ENCODE results near the gene ARHGEF7.

- TF ChIP-seq, protein P1, sequence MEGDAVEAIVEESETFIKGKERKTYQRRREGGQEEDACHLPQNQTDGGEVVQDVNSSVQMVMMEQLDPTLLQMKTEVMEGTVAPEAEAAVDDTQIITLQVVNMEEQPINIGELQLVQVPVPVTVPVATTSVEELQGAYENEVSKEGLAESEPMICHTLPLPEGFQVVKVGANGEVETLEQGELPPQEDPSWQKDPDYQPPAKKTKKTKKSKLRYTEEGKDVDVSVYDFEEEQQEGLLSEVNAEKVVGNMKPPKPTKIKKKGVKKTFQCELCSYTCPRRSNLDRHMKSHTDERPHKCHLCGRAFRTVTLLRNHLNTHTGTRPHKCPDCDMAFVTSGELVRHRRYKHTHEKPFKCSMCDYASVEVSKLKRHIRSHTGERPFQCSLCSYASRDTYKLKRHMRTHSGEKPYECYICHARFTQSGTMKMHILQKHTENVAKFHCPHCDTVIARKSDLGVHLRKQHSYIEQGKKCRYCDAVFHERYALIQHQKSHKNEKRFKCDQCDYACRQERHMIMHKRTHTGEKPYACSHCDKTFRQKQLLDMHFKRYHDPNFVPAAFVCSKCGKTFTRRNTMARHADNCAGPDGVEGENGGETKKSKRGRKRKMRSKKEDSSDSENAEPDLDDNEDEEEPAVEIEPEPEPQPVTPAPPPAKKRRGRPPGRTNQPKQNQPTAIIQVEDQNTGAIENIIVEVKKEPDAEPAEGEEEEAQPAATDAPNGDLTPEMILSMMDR (conservative IDR thresholded peaks at IDR 0.05 in 1 of 2, IDR thresholded peaks at IDR 0.05 in 1 of 2; ENCODE audit: extremely low read depth in 1 of 2, insufficient read depth in 1 of 2, low read depth in 1 of 2, low read length in 2 of 2), result no peak
- no peak for TF ChIP-seq EZH2 (IDR thresholded peaks at IDR 0.05; ENCODE audit: borderline replicate concordance, low read length)
These were observed 113.4 kb downstream of the ARHGEF7 start for GRCh38 chr13:111228262-111229144.
